K562 (cell line): ENCODE measurements around the gene GJA8. TPM values are rescaled to one million over a fixed set of nuclear protein-coding genes. Genes with fewer than 3 reads are reported as not detected.

Source experiments
- C11orf30 ChIP-seq: fragments of 450-650 bp; IDR thresholded peaks from 2 replicates; pipeline ENCODE4 v1.6.1; 2016; ENCODE audit warnings: low read depth, mild to moderate bottlenecking
- EP400 ChIP-seq: fragments of 450-650 bp; IDR thresholded peaks from 2 replicates; pipeline ENCODE4 v1.6.1; 2017; ENCODE audit warnings: antibody characterized with exemption, mild to moderate bottlenecking, moderate library complexity
- MTA1 ChIP-seq: fragments of 450-650 bp; IDR thresholded peaks from 2 replicates; pipeline ENCODE4 v1.6.1; 2017; ENCODE audit warnings: borderline replicate concordance
- NFIC ChIP-seq: fragments of 450-650 bp; IDR thresholded peaks from 2 replicates; pipeline ENCODE4 v1.6.1; 2017; ENCODE audit warnings: mild to moderate bottlenecking, inconsistent platforms
- NONO ChIP-seq, 2 experiments: fragments of 200-400 bp in 1 of 2; fragments of 450-650 bp in 1 of 2; formaldehyde crosslinking in 1 of 2; IDR thresholded peaks; 2 replicates each; pipeline ENCODE4 v1.6.1; 2017; ENCODE audit warnings: low read depth in 2 of 2, mild to moderate bottlenecking in 2 of 2, moderate library complexity in 2 of 2, low read length in 1 of 2
- PHF8 ChIP-seq: fragments of 200-600 bp; sonication (generic); IDR thresholded peaks from 2 replicates; pipeline ENCODE4 v1.6.1; 2012; ENCODE audit warnings: mixed run types, mild to moderate bottlenecking, inconsistent platforms, low read length, moderate library complexity, borderline replicate concordance
- POLR2AphosphoS5 ChIP-seq: IDR thresholded peaks from 2 replicates; pipeline ENCODE4 v1.6.1; 2011; ENCODE audit warnings: mild to moderate bottlenecking, low read depth, low read length, moderate library complexity; ENCODE audit not compliant: control insufficient read depth, insufficient read depth
- POLR2B ChIP-seq: fragments of 450-650 bp; IDR thresholded peaks from 2 replicates; pipeline ENCODE4 v1.6.1; 2018; ENCODE audit warnings: low read depth; ENCODE audit not compliant: partially characterized antibody
- POLR2G ChIP-seq: fragments of 200-400 bp; formaldehyde crosslinking; IDR thresholded peaks from 2 replicates; pipeline ENCODE4 v1.6.1; 2017; ENCODE audit warnings: low read depth, mild to moderate bottlenecking, antibody characterized with exemption, low read length, moderate library complexity
- TAF1 ChIP-seq: IDR thresholded peaks from 2 replicates; pipeline ENCODE4 v1.6.1; 2011; ENCODE audit warnings: mild to moderate bottlenecking, low read length, moderate library complexity; ENCODE audit not compliant: insufficient read depth, control insufficient read depth, severe bottlenecking; ENCODE audit errors: extremely low read depth
- TAF9B ChIP-seq: fragments of 450-650 bp; IDR thresholded peaks from 2 replicates; pipeline ENCODE4 v1.6.1; 2018; ENCODE audit warnings: mild to moderate bottlenecking; ENCODE audit not compliant: partially characterized antibody
- YY1 ChIP-seq, 3 experiments: IDR thresholded peaks; 2 replicates each; pipeline ENCODE4 v1.6.1; 2011; ENCODE audit warnings: low read length in 2 of 3, mild to moderate bottlenecking in 2 of 3, moderate library complexity in 2 of 3, borderline replicate concordance in 1 of 3, control low read depth in 1 of 3, low read depth in 1 of 3; ENCODE audit not compliant: insufficient read depth in 3 of 3, insufficient replicate concordance in 2 of 3, control insufficient read depth in 1 of 3, insufficient read length in 1 of 3; ENCODE audit errors: extremely low read depth in 1 of 3
- ZFX ChIP-seq: sonication (generic); formaldehyde crosslinking; IDR thresholded peaks from 2 replicates; pipeline ENCODE4 v1.8.0; 2022; ENCODE audit warnings: mild to moderate bottlenecking, missing genetic modification reagents, moderate library complexity
- polyA plus RNA-seq, 8 experiments: library from polyadenylated mRNA; depleted of rRNA in 4 of 8; stranded (reverse) in 5 of 8; unstranded in 3 of 8; fragments of >200 nt; fragmentation: Nextera tagmentation in 2 of 8; fragmentation: Illumina TruSeq in 1 of 8; extraction: Ambion mirVana in 2 of 8; extraction: Trizol in 1 of 8; gene quantifications; 2 replicates each; pipeline versions ENCODE4 v1.2.1 to v1.2.3, GENCODE V29; 2011 to 2014; ENCODE audit warnings: inconsistent platforms in 1 of 8, missing spikeins in 1 of 8
- total RNA-seq, 7 experiments: library from RNA; depleted of rRNA in 6 of 7; stranded (reverse); fragments of >200 nt in 6 of 7; fragmentation: Illumina TruSeq in 2 of 7; extraction: Trizol in 2 of 7; gene quantifications; 2 replicates each; pipeline versions ENCODE4 v1.2.1 to v1.2.3, GENCODE V29; 2011 to 2021; ENCODE audit warnings: low replicate concordance in 1 of 7
- TF ChIP-seq, protein P1 (sequence below), 2 experiments: fragments of 450-650 bp; conservative IDR thresholded peaks; 2 replicates each; pipeline ENCODE4 v1.6.1; 2017; ENCODE audit warnings: mild to moderate bottlenecking in 2 of 2, moderate library complexity in 2 of 2
- TF ChIP-seq, protein P2 (sequence below): fragments of 450-650 bp; IDR thresholded peaks from 2 replicates; pipeline ENCODE4 v1.6.1; 2014; ENCODE audit warnings: low read depth, mild to moderate bottlenecking, moderate library complexity, borderline replicate concordance
- TF ChIP-seq, protein P3 (sequence below): fragments of 250-450 bp; sonication (Bioruptor Pico); IDR thresholded peaks from 2 replicates; pipeline ENCODE4 v1.9.0; 2021; ENCODE audit warnings: mild to moderate bottlenecking, inconsistent platforms
- TF ChIP-seq, protein P4 (sequence below): conservative IDR thresholded peaks from 2 replicates; pipeline ENCODE4 v1.6.1; 2011; ENCODE audit warnings: low read depth, mild to moderate bottlenecking, low read length; ENCODE audit not compliant: control insufficient read depth

The GJA8 gene
- total and polyA plus RNA-seq, 9 of the 15 experiments (the other 6 are each of a cell fraction or from before 2014, with no cell fraction given), result not detected

DNA sequence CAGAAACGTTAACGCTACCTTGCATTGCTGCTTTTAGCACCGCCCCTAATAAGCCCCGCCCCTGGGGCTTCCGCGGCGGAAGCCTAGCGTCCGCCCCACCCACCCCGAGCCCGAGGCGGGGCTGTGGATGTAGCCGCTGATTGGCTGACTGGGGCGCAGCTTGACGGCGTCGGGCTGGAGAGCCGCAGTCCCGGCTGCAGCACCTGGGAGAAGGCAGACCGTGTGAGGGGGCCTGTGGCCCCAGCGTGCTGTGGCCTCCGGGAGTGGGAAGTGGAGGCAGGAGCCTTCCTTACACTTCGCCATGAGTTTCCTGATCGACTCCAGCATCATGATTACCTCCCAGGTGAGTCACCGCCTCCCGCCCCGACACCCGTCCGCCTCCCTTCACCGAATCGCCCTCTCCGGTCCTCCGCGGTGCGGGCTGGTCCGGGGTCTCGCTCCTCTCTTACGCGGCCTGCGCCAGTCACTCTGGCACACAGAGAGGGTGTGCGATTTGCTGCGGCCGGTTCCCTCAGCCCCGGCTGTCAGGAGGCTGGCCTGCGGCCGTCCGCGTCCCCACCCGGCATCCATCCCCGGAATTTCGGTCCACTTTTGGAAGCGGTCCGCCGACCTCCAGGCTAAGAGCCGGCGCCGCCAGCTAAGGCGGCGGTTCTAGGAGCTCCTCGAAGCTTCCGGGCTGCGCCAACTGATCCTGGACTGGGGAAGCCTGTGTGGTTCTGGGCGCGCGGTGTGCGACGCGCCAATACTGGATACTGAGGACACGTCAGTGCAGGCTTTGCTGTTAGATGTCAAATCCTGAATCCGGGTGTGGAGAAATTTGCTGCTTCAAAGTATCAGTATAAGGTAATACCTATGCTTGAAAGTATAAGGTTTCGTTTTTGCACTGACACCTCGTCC lies 25.9 kb downstream of the GJA8 start, which contains the start of gene GPR89B (continued):
- TF ChIP-seq, protein P1, sequence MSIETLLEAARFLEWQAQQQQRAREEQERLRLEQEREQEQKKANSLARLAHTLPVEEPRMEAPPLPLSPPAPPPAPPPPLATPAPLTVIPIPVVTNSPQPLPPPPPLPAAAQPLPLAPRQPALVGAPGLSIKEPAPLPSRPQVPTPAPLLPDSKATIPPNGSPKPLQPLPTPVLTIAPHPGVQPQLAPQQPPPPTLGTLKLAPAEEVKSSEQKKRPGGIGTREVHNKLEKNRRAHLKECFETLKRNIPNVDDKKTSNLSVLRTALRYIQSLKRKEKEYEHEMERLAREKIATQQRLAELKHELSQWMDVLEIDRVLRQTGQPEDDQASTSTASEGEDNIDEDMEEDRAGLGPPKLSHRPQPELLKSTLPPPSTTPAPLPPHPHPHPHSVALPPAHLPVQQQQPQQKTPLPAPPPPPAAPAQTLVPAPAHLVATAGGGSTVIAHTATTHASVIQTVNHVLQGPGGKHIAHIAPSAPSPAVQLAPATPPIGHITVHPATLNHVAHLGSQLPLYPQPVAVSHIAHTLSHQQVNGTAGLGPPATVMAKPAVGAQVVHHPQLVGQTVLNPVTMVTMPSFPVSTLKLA (conservative IDR thresholded peaks at IDR 0.05), result peak; percentile 59 to 72
- TF ChIP-seq C11orf30 (peak; percentile 53; the same call in 1 of the 2 replicates), ZFX (CRISPR knock-in tag) (peak; percentile 50), TAF9B (peak; percentile 58), POLR2G (peak; percentile 93), YY1 (IDR thresholded peaks at IDR 0.05; ENCODE audit: borderline replicate concordance in 1 of 3, control insufficient read depth in 1 of 3, extremely low read depth in 1 of 3, insufficient read depth in 3 of 3, insufficient read length in 1 of 3, insufficient replicate concordance in 2 of 3, low read depth in 1 of 3, low read length in 2 of 3) (peak in 1 of 3 experiments; percentile 45), POLR2AphosphoS5 (peak; percentile 66; the same call in 1 of the 2 replicates), NFIC (peak; percentile 21; the same call in 1 of the 2 replicates), MTA1 (peak; percentile 82), EP400 (peak; percentile 69), NONO (IDR thresholded peaks at IDR 0.05; ENCODE audit: low read depth in 2 of 2, low read length in 1 of 2) (peak in 1 of 2 experiments; percentile 65; a peak in 1 of 4 replicates), PHF8 (peak; percentile 74; the same call in 1 of the 2 replicates), POLR2B (peak; percentile 90), TAF1 (peak; percentile 89)
- TF ChIP-seq, protein P2, sequence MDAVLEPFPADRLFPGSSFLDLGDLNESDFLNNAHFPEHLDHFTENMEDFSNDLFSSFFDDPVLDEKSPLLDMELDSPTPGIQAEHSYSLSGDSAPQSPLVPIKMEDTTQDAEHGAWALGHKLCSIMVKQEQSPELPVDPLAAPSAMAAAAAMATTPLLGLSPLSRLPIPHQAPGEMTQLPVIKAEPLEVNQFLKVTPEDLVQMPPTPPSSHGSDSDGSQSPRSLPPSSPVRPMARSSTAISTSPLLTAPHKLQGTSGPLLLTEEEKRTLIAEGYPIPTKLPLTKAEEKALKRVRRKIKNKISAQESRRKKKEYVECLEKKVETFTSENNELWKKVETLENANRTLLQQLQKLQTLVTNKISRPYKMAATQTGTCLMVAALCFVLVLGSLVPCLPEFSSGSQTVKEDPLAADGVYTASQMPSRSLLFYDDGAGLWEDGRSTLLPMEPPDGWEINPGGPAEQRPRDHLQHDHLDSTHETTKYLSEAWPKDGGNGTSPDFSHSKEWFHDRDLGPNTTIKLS, result 0 out of 2 replicates have a peak, but pooled peaks have one; percentile 40
- TF ChIP-seq, protein P3, sequence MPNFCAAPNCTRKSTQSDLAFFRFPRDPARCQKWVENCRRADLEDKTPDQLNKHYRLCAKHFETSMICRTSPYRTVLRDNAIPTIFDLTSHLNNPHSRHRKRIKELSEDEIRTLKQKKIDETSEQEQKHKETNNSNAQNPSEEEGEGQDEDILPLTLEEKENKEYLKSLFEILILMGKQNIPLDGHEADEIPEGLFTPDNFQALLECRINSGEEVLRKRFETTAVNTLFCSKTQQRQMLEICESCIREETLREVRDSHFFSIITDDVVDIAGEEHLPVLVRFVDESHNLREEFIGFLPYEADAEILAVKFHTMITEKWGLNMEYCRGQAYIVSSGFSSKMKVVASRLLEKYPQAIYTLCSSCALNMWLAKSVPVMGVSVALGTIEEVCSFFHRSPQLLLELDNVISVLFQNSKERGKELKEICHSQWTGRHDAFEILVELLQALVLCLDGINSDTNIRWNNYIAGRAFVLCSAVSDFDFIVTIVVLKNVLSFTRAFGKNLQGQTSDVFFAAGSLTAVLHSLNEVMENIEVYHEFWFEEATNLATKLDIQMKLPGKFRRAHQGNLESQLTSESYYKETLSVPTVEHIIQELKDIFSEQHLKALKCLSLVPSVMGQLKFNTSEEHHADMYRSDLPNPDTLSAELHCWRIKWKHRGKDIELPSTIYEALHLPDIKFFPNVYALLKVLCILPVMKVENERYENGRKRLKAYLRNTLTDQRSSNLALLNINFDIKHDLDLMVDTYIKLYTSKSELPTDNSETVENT (CRISPR knock-in tag), result peak; percentile 74
- TF ChIP-seq, protein P4, sequence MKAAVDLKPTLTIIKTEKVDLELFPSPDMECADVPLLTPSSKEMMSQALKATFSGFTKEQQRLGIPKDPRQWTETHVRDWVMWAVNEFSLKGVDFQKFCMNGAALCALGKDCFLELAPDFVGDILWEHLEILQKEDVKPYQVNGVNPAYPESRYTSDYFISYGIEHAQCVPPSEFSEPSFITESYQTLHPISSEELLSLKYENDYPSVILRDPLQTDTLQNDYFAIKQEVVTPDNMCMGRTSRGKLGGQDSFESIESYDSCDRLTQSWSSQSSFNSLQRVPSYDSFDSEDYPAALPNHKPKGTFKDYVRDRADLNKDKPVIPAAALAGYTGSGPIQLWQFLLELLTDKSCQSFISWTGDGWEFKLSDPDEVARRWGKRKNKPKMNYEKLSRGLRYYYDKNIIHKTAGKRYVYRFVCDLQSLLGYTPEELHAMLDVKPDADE, result 0 out of 2 replicates have a peak, but pooled peaks have one; percentile 21
